ENCODE data around the gene OTX1.

The OTX1 gene

DNA sequence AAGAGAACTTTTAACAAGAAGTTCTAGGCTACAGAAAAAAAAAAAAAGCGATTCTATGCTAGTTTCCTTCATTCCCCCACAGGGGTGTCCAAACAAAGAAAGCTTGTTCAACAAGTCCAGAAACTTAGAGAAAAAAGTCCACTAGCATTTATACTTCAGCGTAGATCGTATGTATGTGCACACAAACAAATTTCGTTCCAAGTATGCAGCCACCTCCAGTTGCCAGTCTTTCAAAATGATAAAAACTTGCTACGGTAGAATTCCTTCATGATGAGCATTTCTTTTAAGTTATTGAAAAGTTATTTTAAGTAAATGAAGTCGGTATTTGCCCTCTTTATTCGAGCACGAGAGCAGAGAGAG is 3.7 kb upstream of the OTX1 start:
- DNase-seq (ENCODE audit: low spot score): no peak

DNA sequence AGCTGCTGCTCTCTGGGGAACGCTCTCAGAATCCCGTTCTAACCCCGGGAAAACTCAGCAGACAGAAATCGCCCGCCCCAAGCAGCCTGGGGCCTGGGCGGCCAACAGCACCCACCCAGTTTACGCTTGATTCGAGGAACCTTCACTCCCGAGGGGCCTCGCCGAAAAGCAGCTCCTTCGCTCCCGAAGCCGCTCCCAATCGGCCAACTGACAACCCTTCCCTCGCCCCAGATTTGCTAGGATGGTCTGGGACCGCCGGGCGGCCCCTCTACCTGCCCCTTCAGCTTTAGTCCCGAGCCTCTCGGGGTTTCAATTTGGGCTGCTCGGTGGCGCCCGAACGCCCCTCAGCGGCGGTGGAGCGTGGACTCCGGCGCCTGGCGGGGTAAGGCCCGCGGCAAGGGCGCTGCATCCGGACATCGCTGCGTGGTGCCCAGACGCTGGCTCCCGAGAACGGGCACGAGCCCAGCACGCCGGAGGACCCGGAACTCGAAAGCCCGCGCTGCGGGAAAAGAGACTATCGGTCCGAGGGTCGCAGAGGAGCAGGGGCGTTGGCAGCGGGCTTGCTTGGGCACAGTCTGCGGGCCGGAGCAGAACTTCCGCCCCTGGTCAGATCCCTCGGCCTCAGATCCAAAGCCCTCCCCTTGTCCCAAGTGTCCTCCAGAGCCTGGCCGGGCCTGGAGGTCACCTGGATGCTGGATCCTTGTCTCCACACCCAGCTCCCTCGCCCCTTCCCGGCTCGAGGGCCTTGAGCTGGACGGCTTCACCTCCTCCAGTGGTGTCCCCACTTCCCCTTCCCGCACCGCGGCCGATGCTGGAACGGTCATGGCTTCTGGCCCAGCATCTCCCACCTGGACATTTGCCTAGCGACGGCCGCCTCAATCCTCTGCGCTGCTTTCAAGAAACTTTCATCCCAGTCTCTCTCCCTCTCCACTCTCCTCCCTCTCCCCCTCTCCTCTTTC is 3.0 kb upstream of the OTX1 start:
- no peak for DNase-seq (ENCODE audit: low spot score)

DNA sequence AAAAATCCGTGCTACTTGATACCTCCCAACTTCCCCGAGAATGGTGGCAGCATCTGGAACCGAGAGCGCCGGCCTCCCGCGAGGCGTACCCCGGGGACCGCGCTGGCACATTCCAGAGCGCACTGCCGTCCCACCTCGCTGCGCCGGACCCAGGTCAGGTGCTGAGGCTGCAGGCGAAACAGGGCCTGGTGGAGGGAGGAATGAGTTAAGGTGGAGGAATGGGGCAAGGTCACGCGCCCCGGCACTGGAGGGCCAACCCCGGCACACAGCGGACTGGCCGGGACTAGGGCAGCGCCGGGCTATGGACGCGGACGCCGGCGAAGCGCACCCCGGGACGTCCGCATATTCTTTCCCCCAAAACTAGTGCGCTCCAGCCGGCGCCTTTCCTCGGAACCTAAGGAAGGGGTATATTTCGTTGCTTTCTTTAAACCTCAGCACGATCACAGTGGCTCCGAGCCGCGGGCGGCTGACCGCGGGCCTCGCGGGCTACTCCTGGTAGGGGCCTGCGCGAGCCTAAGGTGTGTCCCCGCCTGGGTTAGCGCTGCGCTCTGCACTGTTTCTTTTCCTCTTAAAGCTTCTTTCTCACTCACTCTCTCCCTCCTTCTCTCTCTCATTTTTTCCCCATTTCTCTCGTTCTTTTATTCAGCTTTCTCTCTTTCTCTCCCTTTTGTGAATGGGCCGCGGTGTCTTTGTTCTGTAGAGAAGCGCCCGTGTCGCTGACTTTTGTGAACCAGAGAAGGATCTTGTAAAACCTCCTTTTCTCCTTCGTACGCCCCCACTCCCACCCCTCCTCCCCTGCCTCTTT is 2.1 kb upstream of the OTX1 start:
- peak; percentile 9 for DNase-seq (ENCODE audit: low spot score)

DNA sequence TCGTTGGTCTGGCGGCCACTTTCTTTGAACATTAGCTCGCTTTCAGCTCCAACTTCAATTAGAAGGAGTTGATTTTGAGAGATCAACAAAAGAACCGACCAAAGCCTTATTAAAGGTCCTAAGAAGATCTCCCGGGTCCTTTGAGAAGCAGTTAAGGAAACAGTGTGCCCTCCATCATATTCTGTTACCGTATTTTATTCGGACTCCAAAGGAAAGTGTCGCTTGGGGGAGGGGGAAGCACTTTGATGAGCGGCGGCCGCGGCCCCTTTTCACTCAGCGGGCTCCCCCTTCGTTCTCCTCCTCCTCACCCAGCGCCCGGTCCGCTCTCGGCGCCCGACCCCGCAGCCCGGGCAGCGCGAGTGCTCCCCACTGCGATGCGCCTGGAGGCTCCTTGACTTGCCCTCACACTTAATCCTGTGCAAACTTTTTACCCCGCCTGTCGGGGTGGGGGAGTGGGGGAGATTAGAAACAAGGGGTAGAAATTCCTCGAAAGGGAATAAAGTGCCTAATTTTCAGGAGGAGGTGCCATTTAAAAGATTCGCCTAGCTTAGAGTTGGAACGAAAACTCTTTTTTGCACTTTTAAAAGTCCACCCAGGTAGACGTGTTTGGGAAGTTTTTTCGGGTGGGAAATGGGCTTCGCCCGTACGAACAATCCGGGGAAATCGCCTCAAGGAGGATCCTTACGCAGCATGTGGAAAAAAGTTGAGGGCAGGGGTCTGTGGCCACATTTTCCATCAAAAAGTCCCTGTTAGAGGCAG is 1.2 kb upstream of the OTX1 start:
- DNase-seq (ENCODE audit: low spot score): peak; percentile 4

DNA sequence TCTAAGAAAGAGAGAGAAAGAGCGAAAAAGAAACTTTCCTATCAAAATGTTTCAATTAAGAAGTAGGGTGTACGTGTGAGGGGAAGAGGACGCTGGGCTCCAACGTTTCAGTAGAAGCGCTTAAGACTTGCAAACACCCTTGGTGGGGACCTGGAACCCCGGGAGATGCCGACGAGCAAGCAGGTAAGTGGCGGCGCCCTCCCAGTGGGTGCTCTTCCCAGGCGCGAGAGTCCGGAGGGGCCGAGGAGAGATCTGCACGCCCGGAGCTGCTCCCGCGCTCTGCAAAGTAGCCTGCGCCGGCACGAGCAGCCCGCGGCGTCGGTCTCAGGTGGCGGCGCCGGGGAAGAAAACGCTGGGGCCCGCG is 678 bp upstream of the OTX1 start:
- DNase-seq (ENCODE audit: low spot score): no peak

DNA sequence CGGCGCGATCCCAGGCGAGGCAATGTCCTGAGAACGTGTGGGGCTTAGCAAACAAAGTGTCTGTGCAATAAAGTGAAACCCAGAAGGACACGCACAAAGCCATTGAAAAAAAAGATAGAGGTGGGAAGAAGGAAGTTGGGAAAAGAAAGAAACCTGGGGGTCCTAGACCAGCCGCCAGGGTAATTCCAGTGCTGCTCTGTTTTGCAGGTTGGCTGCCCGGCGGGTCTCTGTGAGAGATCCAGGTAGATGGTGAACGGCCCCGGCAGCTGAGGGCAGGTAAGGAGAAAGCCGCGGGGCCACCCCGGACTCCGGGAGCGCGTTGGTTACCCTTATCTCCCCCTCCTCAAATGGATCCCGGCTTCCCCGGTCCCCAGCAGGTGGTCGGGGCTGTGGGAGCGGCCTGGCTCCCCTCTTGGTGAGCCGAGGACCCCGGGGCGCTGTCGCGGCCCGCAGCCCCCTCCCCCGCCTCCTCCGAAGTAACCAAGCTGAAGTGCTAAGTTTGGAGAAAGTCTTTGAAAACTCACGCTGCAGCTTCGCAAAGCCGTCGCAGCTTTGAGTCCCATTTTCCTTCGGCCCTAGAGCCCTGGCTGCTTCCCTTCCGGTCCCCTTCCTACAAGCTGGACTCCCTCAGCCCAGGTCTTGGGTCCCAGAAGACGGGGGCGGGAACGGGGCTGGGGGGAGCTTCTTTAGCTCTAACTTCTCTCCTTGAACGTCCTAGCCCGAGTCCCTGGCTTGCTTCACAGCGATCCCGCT is 588 bp downstream of the OTX1 start:
- no peak for DNase-seq (ENCODE audit: low spot score)

DNA sequence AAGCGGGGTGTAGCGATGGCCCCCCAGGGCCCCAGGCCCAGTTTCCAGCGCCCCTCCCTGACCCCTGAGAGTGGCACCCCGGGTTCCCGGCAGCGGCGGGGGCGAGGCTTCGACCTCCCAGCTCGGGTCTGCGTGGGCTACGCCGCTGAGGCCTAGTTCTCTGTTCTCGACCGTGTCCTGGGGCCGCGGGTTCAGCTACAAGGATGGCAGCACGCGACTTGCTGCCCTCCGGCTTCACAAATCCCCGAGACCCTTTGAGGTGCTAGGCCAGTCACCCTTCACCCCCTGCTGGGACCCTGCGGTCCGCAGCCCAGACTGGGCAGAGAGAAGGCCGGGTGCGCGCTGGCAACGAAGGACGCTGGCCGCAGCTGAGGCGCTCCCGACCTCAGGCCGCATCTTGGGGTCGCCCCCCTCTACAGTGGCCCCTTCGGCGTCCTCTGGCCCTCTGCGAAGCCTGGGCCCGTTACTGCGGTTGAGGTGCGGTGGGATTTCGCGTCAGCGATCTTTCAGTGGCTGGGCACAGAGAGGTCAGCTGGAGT is 1.2 kb downstream of the OTX1 start:
- DNase-seq (ENCODE audit: low spot score): no peak

DNA sequence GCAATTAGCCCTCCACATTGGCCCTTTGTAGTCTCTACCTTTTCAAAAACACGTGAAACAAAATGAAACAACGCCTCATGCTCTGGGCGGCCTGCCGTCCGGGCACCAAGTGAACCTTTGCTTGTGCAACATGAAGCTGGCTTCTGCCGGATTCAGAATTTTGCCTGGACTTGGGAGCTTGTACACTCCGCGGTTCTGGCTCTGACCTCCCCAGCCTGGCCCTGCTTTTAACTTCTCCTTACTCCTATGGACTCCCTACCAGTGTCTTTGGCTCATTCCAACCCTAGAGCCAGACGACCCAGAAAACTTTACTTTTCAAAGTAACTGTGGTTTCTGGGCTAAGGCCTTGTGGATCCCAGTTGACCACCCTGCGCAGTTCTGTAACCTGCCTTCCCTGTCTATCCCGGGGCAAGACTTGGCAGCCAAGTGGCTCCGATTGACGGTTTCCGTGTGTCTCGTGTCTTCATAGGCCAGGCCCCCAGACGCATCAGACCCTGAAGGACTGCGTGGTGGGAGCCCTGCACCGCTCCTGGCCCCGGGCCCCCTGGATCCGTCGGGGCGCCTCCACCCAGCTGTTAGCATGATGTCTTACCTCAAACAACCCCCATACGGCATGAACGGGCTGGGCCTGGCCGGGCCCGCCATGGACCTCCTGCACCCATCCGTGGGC is 1.9 kb downstream of the OTX1 start:
- peak; percentile 6 for DNase-seq (ENCODE audit: low spot score)

DNA sequence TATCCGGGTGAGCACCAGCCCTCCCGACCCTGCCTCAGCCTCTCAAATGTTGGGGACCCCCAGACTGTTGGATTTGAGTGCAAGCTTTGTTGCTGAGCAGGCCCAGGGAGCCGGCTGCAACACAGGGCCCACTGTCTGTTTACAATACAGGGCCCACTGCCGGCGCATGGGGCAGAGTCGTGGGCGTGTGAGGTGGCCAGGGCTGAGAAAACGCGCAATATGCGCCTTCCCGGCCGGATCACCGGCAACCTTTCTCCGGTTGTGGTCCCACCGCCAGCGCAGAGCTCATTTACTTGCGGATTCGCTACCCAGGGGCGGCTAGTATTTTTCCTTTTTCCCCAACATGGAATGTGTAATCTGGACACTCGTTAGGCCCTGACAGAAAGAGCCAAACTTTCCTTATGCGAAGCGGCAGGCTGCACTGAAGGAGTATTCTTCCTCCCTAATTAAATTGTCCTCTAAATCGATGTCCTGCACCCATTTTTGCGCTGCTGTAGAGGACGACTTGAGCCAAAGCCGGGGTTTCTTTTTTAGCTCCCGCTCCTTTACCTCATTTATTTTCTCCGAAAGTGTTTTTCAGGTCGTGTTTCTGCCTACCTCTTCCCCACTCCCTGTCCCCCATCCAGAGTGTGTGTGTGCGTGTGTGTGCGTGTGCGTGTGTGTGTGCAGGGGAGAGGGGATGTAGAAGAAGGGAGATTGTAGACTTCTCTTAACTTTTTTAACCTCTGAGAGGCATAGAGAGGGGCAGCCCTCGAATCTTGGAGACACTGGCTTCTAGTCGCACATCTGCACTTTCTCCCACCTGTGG is 2.7 kb downstream of the OTX1 start:
- no peak for DNase-seq (ENCODE audit: low spot score)

DNA sequence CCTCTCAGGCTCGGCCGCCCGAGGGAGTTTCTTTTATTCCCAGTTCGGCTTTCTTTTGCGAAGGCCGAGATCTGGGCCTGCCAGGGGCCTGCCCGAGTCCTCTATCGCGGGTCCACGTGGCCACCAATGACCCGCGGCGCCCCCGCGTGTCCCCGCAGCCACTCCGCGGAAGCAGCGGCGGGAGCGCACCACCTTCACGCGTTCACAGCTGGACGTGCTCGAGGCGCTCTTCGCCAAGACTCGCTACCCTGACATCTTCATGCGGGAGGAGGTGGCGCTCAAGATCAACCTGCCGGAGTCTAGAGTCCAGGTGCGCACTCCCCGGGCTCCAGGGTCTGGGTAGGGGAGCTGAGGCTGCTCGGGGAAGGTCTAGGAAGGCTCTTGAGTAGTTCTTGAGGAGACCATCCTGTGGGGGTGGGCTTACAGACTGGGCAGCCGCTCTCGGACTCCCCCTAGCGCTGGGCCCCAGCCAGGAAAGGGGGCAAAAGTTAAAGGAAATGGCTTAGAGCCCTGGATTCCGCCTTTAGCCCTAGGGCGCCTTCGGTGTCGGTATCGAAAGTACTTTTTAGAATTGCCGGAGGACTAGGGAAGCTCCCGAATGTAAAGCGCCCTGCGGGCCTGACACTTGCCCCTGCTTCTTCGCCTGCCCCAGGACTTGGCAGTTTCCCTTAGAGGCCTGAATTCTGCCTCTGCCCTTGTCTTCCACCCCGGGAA is 3.4 kb downstream of the OTX1 start:
- peak; percentile 60 for DNase-seq (ENCODE audit: low spot score)

DNA sequence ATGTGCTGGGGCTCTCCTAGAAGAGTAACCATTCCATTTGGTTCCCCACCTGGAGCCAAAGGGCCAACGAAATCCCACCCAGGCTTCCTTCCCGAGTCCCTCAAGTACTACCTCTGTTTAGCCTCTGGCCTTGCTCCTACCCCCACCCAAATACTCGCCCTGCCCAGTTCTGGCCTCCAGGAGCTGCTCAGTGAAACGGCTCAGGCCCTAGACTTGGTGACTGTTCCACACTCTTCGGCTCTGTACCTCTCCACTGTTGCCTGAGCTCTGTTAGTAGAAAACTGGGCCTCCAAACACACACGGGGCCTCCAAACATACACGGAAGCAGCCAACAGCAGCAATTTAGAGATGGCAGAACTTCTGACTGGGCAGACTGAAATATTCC is 4.2 kb downstream of the OTX1 start:
- DNase-seq (ENCODE audit: low spot score): no peak

DNA sequence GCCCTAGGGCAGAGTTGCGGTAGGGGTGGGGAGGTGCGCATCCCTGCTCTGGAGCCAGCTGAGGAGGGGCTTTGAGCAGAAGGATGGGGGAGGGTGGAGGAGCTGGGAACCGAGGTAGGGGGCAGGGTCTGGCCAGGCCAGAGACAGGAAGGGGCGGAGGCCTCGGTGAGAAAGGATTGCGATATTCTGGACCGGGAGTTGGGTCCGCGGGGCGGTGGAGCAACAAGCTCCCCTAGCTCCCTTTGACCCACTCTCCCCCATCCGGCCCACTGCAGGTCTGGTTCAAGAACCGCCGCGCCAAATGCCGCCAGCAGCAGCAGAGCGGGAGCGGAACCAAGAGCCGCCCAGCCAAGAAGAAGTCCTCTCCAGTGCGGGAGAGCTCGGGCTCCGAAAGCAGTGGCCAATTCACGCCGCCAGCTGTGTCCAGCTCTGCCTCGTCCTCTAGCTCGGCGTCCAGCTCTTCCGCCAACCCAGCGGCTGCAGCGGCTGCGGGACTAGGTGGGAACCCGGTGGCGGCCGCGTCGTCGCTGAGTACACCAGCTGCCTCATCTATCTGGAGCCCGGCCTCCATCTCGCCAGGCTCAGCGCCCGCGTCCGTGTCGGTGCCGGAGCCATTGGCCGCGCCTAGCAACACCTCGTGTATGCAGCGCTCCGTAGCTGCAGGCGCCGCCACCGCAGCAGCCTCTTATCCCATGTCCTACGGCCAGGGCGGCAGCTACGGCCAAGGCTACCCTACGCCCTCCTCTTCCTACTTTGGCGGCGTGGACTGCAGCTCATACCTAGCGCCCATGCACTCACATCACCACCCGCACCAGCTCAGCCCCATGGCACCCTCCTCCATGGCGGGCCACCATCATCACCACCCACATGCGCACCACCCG is 4.8 kb downstream of the OTX1 start:
- peak; percentile 29 for DNase-seq (ENCODE audit: low spot score)

DNA sequence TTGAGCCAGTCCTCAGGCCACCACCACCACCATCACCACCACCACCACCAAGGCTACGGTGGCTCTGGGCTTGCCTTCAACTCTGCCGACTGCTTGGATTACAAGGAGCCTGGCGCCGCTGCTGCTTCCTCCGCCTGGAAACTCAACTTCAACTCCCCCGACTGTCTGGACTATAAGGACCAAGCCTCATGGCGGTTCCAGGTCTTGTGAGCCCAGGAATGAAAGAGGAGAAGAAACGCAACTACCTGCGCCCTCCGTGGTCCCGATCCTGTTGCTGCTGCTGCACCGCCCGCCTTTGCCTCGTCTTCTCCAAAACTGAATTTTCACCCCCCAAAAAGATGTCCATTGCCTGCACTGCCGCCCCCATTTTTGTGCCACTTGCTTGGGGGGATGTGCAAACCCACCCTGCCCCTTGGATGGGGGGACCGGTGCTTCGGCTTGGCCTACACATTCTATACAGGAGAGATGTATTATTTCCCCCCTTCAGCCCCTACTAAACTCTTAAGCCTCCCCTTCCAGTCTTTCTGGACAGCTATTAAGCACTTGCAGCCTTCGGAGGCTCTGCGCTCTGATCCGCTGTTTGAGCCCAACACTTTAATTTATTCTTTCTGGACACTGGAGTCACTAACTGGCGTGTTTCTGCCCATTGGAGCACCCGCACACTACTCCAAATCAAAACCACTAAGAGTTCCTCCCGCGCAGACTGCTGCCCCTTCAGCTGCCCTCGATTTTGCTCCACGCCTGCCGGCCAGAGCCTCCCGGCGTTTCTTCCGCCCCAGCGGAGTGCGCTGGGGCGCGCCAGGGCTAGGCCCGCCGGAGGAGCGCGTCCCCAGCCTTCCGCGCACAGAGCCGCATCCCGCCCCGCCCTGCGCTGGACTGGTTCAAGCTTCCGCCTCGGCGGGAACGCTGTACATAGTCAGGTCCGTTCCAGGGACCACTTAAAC is 5.7 kb downstream of the OTX1 start:
- peak; percentile 30 for DNase-seq (ENCODE audit: low spot score)

DNA sequence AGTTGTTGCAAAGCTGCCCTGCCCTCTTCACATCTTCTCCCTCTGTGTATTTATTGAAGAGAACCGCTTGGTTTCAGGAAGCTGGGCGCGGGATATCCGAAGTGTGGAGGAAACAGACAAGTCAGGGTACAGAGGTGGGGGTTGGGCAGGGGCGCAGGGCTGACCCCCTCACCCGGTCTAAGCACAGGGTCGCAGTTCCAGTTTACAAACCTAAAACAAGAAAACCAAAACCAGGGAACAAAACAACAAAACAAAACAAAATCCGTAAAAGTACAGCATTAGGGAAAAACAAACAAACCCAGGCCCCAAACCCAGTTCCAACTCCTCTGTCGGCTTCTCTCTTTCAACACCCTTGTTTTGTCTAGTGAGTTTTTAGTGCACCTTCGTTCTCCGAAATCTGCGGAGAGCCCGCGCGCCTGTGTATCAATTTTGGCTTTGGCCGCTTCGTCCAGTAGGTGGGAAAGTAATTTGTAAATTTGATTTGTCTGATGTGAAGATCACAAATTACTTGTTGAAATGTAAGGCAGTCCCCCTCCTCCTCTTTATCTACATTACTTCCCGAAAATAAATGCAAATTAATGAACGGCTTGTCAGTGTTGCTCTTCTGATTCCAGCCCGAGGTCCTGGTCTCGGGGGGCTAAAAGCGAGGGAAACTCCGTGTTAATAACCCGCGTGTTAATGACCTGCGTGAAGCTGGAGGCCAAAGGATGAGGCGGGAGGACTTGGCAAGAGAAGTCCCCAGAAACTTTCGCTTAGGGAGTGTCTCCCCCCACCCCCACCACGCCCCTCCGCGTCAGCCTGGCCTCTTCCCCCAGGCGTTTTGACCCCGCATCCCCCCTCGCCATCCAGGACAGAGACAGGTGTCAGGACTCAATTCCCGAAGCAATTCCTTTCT is 6.9 kb downstream of the OTX1 start:
- DNase-seq (ENCODE audit: low spot score): peak; percentile 6

DNA sequence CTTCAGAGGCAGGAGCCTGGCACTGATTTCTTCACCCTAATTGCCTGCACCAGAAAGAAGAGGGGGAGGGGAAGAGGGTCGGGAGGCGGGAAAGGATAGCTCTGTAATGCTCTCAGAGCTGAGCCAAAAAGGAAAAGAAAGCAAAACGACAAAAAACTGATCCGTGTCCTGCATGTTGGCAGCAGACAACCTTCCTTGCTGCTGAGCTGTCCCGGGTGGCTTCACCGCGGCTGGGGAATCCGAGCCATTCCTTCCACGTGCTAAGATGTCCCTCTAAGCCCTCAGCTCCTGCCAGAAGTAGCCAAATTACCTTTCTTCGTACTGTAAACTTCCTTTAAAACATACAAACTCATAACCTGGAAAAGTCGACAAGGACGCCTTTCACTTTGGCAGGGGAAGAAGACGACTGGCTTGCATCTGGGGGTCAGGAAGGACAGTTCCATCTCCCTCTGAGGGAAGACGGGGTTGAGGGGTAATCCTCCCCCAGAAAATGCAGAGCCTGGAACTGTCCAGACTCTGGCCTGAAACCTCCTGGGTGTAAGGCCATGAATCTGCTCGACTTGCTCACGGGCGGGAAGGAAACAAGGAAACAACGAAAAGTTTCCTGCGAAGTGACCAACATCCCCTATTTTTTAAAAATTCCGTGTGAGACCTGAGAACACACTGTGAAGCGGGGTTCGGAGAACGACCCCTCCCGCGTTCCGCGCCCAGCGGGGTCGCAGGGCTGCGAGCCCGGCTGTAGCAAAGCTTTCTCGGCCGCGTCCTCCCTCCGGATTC is 7.7 kb downstream of the OTX1 start:
- DNase-seq (ENCODE audit: low spot score): peak; percentile 31

Measured in SK-N-DZ (cell line).